GM18505 (cell line): Measurements from ENCODE around the gene PPARD.

Source experiments
- ATAC-seq: cut with Tn5 transposase; IDR thresholded peaks from one replicate; pipeline ENCODE4 v1.9.1; 2021; ENCODE audit not compliant: unreplicated experiment
- POLR2A ChIP-seq: IDR thresholded peaks from 4 replicates; pipeline ENCODE4 v1.6.1; 2011; ENCODE audit warnings: borderline replicate concordance; ENCODE audit not compliant: insufficient read depth, insufficient read length; ENCODE audit errors: extremely low read depth

The PPARD gene

GRCh38 chr6:35342258-35343091, at the start of gene PPARD:
TSS of gene PPARD (plus strand) at chr6:35342558. CDS start at chr6:35411088, 68,530 bp downstream.
- peak; percentile 98 for ATAC-seq
- TF ChIP-seq POLR2A: peak; percentile 45

DNA sequence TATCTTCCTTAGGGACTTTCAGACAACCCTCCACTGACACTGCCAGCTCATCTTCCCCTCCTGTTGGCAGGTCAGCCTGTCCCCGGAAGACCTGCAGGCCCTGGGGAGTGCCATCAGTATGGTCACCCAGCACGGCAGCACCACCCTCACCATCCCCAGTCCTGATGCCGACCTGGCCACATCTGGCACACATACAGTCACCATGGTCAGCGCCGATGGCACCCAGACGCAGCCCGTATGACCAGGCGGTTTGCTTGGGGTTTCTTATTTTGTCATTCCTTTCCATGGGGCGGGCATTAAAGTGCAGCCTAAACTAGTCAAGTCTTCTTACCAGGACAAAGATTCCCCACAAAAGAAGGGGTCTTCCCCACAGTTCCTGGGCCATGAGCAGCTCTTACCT, 48.7 kb upstream of the PPARD start:
- ATAC-seq: no peak
- no peak for TF ChIP-seq POLR2A

DNA sequence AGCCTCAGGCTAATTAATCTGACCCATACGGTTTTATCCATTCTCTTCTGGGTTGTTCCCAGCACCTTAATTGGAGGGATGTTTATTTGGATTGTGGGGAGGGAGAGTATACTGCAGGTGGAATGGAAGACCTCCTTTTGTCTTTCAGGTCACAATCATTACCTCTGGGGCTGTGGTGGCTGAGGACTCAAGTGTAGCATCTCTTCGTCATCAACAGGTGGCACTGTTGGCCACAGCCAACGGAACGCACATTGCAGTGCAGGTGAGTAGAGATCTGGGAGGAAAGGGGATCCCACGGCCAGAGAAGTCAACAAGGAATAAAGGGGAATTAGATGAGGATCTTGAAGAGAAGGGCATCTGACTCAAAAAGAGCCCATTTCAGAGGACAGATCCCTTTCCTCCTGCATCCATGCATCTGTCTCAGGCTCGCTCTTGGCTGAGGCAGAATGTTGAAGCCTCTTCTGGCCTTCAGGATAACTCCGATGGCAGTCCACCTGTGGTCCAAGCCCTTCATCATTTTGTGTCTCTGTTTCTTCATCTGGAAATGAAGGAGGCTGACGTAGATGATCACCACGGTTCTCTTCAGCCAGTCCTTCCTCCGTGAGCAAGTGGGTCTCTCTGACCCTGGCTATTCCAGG, 47.9 kb upstream of the PPARD start:
- TF ChIP-seq POLR2A: no peak
- ATAC-seq: no peak

GRCh38 chr6:35295036-35295435, 47.3 kb upstream of the PPARD start:
- no peak for ATAC-seq
- no peak for TF ChIP-seq POLR2A

- no peak for ATAC-seq
- TF ChIP-seq POLR2A: no peak
Measured at GRCh38 chr6:35295521-35296315, 46.6 kb upstream of the PPARD start.

DNA sequence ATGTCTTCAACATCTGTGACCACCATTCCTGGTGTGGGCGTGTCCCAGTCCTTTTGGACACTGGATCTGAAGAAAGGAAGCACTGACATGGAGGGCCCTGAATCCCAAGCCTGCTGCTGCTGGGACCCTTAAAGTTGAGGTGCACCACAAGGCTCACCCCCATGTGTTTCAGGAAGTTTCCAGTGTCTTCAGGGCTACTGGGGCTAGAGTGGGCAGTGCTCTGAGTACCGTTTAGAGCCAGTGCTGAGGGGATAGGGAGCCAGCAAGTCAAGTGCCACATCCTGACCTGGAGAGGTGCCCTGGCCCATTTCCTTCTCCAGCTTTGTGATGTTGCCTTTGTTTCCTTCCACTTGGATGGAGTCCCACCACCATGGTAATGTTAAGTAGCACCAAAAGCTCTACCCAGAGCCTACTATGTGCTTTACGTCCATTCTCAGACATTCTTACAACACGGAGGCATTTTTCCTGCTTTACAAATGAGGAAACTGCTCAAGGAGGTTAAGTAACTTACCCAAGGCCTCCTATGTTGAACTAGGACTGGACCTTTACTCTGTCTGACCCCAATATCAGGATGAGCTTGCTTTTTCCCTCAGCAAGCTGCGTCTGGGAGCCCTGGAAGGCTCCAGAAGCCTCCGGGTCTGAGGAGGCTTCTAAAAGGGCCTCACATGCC, 45.3 kb upstream of the PPARD start:
- no peak for TF ChIP-seq POLR2A
- ATAC-seq: no peak

GRCh38 chr6:35297601-35298481, 44.5 kb upstream of the PPARD start, which contains the start of gene DEF6:
TSS of gene DEF6 (plus strand) at chr6:35297818. CDS start at chr6:35297857, 39 bp downstream.
- ATAC-seq: peak; percentile 66
- TF ChIP-seq POLR2A: peak; percentile 82

DNA sequence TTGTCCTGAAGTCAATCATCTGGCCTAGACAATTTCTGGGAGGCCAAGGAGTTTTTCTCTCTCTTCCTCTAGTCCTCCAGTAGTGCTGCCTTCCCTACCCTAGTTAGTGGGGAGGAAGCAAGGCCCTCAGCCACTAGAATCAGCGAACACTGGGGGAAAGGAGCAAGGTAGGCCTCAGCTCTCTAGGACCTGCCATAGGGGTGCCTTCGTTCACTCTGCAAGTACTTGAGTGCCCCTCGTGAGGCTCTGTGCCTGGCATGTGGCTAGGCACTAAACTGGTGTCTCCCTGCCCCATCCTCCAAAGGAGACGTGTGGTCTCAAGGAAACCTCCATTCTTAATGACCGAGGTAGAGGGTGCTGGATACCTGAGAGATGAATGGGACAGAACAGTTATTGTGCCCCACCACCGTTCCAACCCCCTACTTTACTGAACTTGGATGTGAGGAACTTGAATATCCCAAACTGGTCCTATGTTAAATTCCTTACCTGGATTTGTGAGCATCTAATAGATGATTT, 43.7 kb upstream of the PPARD start:
- no peak for ATAC-seq

DNA sequence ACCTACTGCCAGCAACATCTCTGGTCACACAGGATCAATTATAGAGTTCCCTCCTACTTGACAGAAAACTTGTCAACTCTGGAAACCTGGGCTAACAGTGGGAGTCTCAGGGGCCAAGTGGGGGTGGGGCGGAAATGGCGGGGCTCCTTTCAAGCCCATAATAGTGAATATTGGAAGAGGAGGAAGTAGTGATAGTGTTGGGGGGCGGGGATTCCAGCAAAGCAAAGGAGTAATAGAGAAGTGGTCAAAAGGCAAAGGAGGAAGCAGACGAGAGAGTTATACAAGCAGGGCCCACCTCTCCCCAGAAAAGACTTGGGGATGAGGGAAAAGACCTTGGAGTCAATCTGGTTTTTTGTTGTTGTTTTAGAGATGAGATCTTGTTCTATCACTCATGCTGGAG, 42.7 kb upstream of the PPARD start:
- ATAC-seq: no peak
- no peak for TF ChIP-seq POLR2A

More for the DNA sequence above, 43.7 kb upstream of the PPARD start:
- no peak for TF ChIP-seq POLR2A

DNA sequence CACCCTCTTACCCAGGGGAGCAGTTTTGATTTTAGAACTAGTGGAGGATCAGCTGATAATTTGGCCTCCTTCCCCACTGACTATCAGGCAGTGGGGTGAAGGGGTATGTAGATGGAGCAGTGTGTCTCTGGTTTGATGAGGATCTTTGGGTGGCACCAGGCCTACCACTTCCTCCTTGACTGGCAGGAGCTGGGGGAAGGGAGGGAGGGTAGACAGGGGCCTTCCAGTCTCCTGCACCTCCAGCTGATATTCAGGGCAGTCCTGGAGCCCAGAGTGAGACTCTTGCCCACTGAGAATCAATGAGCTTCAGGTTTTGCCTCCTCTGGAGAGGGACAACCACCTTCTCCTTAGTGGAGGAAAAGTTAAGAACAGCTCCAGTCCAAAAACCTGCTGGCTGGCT, 41.5 kb upstream of the PPARD start:
- no peak for TF ChIP-seq POLR2A
- no peak for ATAC-seq

DNA sequence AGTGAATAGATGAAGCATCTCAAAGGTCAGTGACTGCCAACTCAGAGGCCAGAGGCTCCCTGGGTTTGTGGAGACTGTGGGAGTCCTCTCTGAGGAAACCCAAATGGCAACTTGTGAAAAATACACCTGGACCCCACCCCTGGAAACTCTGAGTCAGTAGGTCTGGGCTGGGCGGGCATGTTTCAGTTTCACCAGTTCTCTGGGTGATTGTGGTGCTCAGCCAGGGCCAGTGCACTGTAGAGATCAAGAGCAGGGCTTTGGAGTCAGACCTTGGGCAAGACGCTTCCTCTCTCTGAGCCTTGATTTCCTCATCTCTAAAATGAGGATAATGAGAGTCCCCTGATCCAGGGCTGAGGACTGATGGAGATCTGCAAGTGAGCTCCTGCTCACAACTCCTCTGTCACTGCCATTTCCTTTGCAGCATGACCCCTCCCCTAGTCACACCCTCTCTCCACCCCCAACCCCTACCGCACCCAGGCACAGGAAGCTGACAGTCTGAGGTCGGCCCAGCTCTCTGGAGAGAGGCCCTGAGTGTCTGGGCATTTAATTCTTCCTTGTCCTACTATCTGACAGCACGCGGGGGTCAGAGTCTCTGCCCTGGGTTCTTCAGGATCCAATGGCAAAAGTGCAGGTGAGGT, 39.6 kb upstream of the PPARD start:
- TF ChIP-seq POLR2A: peak; percentile 72
- ATAC-seq: peak; percentile 58
